IPS-18a (cell line): ENCODE measurements around the gene SERPINA3.

Source experiments
- H3K27ac ChIP-seq: one replicate; pipeline ENCODE4 v1.5.1; 2013; ENCODE audit warnings: low read length
- H3K27me3 ChIP-seq: one replicate; pipeline ENCODE4 v1.6.1; 2013; ENCODE audit warnings: mild to moderate bottlenecking, low read length; ENCODE audit not compliant: control insufficient read depth, insufficient read depth
- H3K36me3 ChIP-seq: one replicate; pipeline ENCODE4 v1.6.1; 2013; ENCODE audit warnings: low read depth, low read length; ENCODE audit not compliant: control insufficient read depth
- H3K4me1 ChIP-seq: one replicate; pipeline ENCODE4 v1.6.1; 2013; ENCODE audit warnings: low read depth, low read length; ENCODE audit not compliant: control insufficient read depth
- H3K4me3 ChIP-seq: one replicate; pipeline ENCODE4 v1.5.1; 2013; ENCODE audit warnings: low read length
- H3K9ac ChIP-seq: one replicate; pipeline ENCODE4 v1.6.1; 2013; ENCODE audit warnings: mild to moderate bottlenecking, low read length, moderate library complexity
- H3K9me3 ChIP-seq: one replicate; pipeline ENCODE4 v1.6.1; 2013; ENCODE audit warnings: low read depth, low read length; ENCODE audit not compliant: control insufficient read depth

Gene SERPINA3

GRCh38 chr14:94653321-94653720, 41.1 kb downstream of the SERPINA3 start:
- Histone ChIP-seq H3K36me3 (no peaks in the 10 kb centered on the region), H3K4me3 (no peak overlapping the region), H3K9me3 (no peaks in the 10 kb centered on the region), H3K9ac (no peak overlapping the region), H3K27ac (no peak overlapping the region), H3K27me3 (no peaks in the 10 kb centered on the region), H3K4me1 (no peaks in the 10 kb centered on the region)

- H3K9me3 ChIP-seq: no peaks in the 10 kb centered on the region
- H3K36me3 ChIP-seq: no peaks in the 10 kb centered on the region
- no peaks in the 10 kb centered on the region for H3K4me1 ChIP-seq
- H3K9ac ChIP-seq: no peak overlapping the region
- H3K27ac ChIP-seq: no peak overlapping the region
- no peak overlapping the region for H3K4me3 ChIP-seq
- no peaks in the 10 kb centered on the region for H3K27me3 ChIP-seq
Measured at GRCh38 chr14:94654071-94654861, 42.1 kb downstream of the SERPINA3 start.

GRCh38 chr14:94655169-94655710, 43.0 kb downstream of the SERPINA3 start:
- Histone ChIP-seq H3K9me3 (no peaks in the 10 kb centered on the region), H3K27ac (no peak overlapping the region), H3K4me3 (no peak overlapping the region), H3K9ac (no peak overlapping the region), H3K36me3 (no peaks in the 10 kb centered on the region), H3K27me3 (no peaks in the 10 kb centered on the region), H3K4me1 (no peaks in the 10 kb centered on the region)

GRCh38 chr14:94656043-94656442, 43.9 kb downstream of the SERPINA3 start:
- Histone ChIP-seq H3K9me3 (no peaks in the 10 kb centered on the region), H3K36me3 (no peaks in the 10 kb centered on the region), H3K4me3 (no peak overlapping the region), H3K27ac (no peak overlapping the region), H3K9ac (no peak overlapping the region), H3K27me3 (no peaks in the 10 kb centered on the region), H3K4me1 (no peaks in the 10 kb centered on the region)

DNA sequence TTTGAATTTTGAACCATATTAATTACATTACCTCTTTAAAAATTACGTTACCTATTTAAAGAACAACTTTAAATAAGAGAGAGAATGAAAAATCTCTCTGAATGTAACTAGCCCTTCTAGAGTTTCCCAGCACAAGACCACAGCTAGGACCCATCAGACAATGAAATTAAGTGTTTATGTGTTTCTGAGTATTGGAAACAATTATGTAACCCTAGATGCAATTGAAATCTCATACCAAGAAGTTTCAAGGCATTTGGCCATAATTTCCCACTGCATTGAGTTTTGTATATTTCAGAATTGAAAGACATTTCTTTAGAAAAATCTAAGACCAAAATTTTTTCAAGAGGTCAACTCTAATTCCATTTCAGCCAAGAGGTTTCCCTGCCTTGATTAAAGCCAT, 47.1 kb downstream of the SERPINA3 start:
- H3K27me3 ChIP-seq: no peaks in the 10 kb centered on the region
- no peak overlapping the region for H3K27ac ChIP-seq
- no peaks in the 10 kb centered on the region for H3K36me3 ChIP-seq
- no peaks in the 10 kb centered on the region for H3K9me3 ChIP-seq
- H3K9ac ChIP-seq: no peak overlapping the region
- H3K4me1 ChIP-seq: no peaks in the 10 kb centered on the region
- H3K4me3 ChIP-seq: no peak overlapping the region

- no peaks in the 10 kb centered on the region for H3K4me1 ChIP-seq
- no peak overlapping the region for H3K27ac ChIP-seq
- no peaks in the 10 kb centered on the region for H3K9me3 ChIP-seq
- H3K36me3 ChIP-seq: no peaks in the 10 kb centered on the region
- no peaks in the 10 kb centered on the region for H3K27me3 ChIP-seq
- no peak overlapping the region for H3K9ac ChIP-seq
- no peak overlapping the region for H3K4me3 ChIP-seq
Measured at GRCh38 chr14:94659901-94660300, 47.7 kb downstream of the SERPINA3 start.

- no peak overlapping the region for H3K9ac ChIP-seq
- no peaks in the 10 kb centered on the region for H3K36me3 ChIP-seq
- H3K27ac ChIP-seq: no peak overlapping the region
- no peaks in the 10 kb centered on the region for H3K9me3 ChIP-seq
- no peaks in the 10 kb centered on the region for H3K27me3 ChIP-seq
- no peaks in the 10 kb centered on the region for H3K4me1 ChIP-seq
- H3K4me3 ChIP-seq: no peak overlapping the region
Measured at GRCh38 chr14:94660306-94660946, 48.2 kb downstream of the SERPINA3 start.

DNA sequence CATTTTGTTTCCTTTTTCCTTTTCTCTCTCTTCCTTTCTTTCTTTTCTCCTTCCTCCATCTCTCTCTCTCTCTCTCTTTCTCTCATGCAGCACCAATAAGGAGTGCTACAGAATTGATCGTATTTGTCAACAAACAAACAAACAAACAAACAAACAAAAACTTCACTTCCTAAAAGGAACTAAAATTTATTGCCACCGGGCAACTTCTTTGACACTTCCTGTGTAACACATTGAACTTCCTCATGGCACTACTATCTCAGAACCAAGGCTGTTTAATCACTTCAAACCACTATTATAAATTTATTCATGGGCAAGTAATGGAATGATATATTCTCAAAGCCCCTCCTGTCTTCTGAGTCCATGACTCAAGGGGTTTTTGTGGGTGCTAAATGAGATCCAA, 51.3 kb downstream of the SERPINA3 start:
- H3K4me1 ChIP-seq: no peaks in the 10 kb centered on the region
- H3K36me3 ChIP-seq: no peaks in the 10 kb centered on the region
- no peak overlapping the region for H3K27ac ChIP-seq
- no peaks in the 10 kb centered on the region for H3K9me3 ChIP-seq
- no peak overlapping the region for H3K4me3 ChIP-seq
- no peak overlapping the region for H3K9ac ChIP-seq
- H3K27me3 ChIP-seq: no peaks in the 10 kb centered on the region

DNA sequence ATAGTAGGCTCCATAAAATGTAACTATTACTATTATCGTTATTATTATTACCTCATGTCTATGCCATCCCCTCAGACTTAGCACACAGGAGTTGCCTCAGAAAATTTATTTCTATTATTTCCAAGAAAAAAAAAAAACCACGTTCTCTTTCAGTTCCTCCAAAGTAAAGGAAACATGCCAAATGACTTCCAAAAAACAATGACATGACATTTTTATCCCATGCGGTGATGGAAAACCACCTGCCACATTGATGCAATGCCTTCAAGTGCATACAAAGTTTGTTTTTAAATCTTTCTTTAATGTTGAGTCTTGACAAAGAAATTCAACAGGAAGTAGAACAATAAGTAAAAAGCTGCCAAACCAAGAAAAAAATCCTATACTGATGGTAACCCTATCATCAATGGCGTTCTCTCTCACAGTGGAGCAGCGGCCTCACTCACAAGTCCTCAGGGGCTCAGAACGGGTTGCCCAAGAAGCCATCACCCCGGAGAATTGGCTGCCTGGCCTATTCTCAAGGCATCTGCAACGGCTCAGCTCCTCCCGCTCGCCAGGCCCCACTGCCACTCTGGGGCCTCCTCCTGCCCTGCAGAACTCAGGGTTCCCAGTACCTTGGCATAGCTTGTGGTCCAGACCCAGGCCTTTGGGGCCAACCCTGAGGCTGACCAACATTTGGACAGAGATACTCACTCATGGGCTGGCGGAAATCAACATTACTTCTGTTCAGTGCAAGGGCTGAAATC, 51.9 kb downstream of the SERPINA3 start:
- Histone ChIP-seq H3K36me3 (no peaks in the 10 kb centered on the region), H3K27me3 (no peaks in the 10 kb centered on the region), H3K4me1 (no peaks in the 10 kb centered on the region), H3K4me3 (no peak overlapping the region), H3K9me3 (no peaks in the 10 kb centered on the region), H3K9ac (no peak overlapping the region), H3K27ac (no peak overlapping the region)

DNA sequence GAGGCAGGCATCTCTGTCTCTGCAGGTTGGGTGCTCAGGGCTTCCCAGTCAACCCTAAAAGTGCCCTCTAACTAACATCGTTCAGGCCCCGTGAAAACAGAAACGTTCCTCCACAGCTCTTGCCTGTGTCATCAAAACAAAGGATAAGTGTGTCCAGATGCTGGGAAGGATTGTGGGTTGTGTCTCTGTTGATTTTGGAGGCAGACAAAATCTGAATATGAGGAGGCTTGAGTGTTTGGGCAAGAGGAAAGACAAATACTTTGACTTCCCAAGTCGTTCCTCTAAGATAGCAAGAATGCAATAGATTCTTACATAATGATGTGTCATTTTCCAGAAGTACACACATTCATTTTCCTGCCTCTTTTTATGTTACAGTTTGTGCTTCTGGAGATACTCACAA, 52.9 kb downstream of the SERPINA3 start:
- Histone ChIP-seq H3K9ac (no peak overlapping the region), H3K4me3 (no peak overlapping the region), H3K27ac (no peak overlapping the region), H3K4me1 (no peaks in the 10 kb centered on the region), H3K9me3 (no peaks in the 10 kb centered on the region), H3K36me3 (no peaks in the 10 kb centered on the region), H3K27me3 (no peaks in the 10 kb centered on the region)

GRCh38 chr14:94665544-94665943, 53.4 kb downstream of the SERPINA3 start:
- Histone ChIP-seq H3K9ac (no peak overlapping the region), H3K36me3 (no peaks in the 10 kb centered on the region), H3K9me3 (no peaks in the 10 kb centered on the region), H3K4me3 (no peak overlapping the region), H3K4me1 (no peaks in the 10 kb centered on the region), H3K27me3 (no peaks in the 10 kb centered on the region), H3K27ac (no peak overlapping the region)
